ENCODE results near the gene DENND4A.
"Not testable (repeated sequence)": the region's sequence is repeated elsewhere in the genome, so short reads cannot be mapped to it uniquely, and the experiment has no call there.

DENND4A gene

DNA sequence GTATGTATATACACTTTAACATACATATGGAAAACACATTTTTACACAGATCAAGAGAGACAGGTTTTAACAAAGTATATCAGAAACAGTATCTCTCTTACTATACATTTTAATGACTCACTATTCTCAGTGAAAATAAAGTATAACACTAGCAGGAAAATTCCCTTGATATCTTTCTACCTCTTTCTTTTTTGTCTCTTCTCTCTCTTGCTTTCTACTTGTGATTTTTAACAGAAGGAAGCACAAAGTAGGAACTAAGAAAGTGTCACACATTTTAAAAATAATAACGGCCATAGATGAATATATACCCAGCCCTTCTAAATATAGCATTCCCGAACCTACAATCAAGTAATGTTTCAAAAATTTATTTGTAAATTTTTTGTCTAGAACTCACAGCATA lies 4.8 kb downstream of the DENND4A start:
- DNase-seq: no peak

DNA sequence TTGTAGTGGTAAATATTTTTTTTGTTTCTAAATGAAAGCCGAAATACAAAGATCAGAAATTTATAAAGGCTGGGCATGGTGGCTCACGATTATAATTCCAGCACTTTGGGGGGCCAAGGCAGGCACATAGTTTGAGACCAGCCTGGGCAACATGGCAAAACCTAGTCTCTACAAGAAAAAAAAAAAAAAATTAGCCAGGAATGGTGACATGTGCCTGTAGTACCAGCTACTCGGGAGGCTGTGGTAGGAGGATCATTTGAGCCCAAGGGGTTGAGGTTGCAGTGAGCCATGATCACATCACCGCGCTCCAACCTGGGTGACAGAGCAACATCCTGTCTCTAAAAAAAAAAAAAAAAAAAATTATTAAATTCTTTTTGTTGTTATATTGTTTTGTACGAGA lies 6.9 kb downstream of the DENND4A start:
- no peak for DNase-seq

DNA sequence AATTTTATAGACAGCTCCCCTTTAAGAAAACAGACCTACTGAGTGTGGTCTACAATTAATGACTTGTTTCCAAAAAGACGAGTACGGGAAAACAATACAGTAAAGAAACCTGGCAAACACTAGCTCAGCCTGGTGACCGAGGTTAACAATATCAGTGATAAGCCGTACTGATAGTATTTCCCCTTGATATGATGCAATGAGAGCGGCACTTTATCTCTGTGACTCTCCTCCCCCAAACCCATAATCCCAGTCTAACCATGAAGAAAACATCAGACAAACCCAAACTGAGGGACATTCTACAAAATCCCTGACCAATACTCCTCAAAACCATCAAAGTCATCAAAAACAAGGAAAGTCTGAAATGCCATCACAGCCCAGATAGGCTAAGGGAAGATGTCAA lies 8.2 kb downstream of the DENND4A start:
- no peak for DNase-seq

DNA sequence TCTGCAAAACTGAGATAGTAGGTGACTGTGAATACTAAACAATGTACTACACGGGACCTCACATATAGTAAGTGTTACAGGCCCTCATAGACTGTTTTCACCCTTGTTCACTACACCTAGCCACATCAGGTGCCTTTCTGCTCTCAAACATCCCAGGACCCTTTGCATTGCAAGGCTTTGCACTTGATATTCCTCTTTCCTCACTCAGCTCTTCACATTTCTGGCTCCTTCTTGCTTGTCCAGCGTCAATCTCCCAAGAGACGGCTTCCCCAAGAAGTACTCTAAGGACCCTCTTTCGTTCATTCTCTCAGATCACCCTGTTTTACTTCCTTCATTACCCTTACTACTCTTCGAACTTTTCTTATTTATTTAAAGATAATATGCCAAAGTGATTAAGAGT lies 10.0 kb downstream of the DENND4A start:
- no peak for DNase-seq

DNA sequence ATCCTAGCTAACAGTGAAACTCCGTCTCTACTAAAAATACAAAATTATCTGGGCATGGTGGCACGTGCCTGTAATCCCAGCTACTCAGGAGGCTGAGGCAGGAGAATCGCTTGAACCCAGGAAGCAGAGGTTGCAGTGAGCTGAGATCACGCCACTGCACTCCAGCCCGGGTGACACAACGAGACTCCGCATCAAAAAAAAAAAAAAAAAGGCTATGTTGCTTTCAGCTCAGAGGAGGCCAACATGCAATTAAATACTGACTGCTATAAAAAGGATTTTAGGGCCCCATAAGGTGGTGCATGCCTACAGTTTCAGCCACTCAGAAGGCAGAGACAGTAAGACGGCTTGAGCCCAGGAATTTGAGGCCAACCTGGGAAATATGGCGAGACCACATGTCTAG lies 13.4 kb downstream of the DENND4A start:
- not testable (repeated sequence) for DNase-seq

DNA sequence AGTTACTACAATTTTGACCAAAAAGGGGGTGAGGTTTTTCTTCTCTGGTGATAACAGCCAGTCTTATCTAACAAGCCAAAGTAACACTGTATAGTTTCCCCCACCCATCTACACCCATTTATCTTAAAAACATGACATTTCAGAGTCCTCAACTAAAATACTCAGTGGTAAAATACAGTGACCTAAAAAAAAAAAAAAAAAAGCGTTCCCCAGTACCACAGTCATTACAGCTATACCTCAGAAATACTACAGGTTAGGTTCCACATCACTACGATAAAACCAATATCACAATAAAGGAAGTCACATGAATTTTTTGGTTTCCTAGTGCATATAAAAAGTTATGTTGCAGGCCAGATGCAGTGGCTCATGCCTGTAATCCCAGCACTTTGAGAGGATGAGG lies 13.8 kb downstream of the DENND4A start:
- DNase-seq: no peak

GRCh38 chr15:65777843-65778242 lies 14.2 kb downstream of the DENND4A start:
- no peak for DNase-seq

GRCh38 chr15:65777053-65777452 lies 15.0 kb downstream of the DENND4A start:
- no peak for DNase-seq

DNA sequence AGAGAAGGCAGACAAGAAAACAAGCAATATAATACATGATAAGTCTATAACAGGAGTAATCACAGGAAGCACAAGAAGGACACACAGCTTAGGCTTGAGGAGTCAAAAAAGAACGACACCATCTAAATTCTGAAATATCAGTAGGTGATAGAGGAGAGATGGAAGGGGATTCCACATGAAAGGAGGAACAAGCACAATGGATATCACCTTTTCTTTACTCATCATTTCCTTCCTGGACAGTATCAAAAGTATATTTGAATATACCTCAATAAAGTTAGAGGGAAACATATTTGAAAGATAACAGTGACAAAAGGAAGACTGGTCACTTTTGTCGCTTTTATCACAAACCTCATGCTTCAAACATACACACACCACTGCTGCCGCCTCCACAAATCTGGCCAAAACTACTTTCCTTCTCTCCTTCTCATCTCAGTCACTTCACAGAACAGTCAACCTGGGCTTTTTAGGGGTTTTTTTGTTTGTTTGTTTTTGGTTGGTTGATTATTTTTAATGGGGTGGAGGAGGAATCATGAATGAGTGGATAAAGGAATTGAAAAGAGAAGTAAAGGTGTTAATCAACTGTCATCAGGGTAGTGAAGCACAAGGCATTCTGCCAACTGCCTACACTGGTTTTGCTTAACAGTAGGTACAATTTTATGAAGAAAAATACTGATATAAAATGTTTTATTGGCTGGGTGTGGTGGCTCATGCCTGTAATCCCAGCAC lies 18.5 kb downstream of the DENND4A start:
- DNase-seq: no peak

GRCh38 chr15:65772930-65773329 lies 19.2 kb downstream of the DENND4A start:
- no peak for DNase-seq

DNA sequence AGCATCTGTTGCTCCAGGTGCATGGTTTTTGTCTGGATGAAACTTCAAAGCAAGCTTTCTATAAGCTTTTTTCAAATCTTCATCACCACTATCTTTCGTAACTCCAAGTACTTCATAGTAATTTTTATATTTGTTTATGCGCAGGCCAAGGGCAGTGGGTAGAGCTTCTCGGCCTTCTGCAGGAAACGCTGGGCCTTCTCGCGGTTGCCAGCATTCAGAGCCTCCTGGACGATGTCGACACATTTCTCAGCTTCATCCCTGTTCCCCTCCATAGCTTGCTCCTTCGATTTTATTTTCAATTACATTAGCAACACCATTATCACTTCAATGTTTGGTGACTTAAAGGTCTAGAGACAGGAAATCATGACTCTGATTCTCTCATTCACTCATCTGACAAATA lies 20.2 kb downstream of the DENND4A start:
- no peak for DNase-seq

- no peak for DNase-seq
Measured at GRCh38 chr15:65769482-65769881, 22.6 kb downstream of the DENND4A start.

DNA sequence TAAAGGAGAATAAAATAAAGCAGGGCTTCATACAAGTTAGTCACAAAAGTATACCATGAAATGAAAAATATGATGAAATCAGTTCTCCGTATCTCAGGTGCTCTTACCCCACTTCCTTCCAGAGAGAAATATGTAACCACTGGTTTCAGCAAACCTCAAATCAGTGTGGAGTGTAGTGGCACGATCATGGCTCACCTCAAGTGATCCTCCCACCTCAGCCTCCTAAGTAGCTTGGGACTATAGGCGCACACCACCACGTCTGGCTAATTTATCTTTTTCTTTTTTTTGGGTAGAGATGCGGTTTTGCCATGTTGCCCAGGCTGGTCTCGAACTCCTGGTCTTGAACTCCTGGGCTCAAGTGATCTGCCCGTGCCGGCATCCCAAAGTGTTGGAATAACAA lies 24.2 kb downstream of the DENND4A start:
- no peak for DNase-seq

DNA sequence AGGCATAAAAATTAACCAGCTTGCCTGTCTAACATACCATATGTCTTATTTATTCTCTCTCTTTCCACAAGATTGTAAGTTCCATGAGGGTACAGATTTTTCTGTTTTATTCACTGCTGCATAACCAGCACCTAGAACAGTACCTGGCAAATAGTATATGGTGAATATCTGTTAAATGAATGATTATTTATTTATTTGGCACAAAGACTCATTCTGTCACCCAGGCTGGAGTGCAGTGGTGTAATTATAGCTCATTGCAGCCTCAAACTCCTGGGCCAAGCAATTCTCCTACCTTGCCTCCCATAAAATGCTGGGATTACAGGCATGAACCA lies 24.9 kb downstream of the DENND4A start:
- DNase-seq: no peak

DNA sequence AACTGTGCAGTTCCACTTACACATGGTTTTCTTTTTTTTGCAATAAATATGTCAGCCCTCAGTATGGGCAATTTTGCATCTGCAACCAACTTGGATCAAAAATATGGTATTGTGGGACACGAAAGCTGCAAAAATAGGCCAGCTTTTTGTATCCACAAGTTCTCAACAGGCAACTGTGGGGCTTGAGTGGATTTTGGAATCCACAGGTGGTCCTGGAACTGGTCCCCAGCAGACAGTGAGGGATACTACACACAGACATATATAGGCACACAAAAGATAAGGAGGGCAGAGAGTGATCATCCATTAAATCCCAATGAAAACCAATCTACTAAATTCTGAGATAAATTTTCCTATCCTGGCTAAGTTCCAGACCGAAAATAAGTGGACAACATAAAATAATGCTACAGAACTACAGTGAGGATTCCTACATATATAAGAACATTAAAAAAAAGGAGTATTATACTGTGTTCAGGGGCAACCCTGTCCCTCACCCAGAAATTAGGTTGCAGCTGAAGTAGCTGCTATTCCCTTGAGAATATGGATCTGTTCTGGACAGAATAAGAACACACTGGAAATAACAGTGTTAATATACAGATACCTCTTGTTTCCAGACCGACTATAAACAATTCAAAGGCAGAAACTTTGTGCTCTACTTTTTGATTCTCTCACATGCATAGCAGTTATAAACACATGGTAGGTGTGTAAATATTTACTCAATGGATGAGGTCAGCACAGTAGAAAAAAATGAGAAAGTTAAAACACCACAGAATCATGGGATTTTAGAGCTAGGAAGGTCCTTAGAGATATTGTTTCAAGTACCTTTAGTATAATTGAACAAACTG lies 25.4 kb downstream of the DENND4A start:
- no peak for DNase-seq

- DNase-seq: no peak
Measured at GRCh38 chr15:65765106-65765505, 27.0 kb downstream of the DENND4A start.

GRCh38 chr15:65762914-65763787 lies 28.9 kb downstream of the DENND4A start:
- no peak for DNase-seq

DNA sequence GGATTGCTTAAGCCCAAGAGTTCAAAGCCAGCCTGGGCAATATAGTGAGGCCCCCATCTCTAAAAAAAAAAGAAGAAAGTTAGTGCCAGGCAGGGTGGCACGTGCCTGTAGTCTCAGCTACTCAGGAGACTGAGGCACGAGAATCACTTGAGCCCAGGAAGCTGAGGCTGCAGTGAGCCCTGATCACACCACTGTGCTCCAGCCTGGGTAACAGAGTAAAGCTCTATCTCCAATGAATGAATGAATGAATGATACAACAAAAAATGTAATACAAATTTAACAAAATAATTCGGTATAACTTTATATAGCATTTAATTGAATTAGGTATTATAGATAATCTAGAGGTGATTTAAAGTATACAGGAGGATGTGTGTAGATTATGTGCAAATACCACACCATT lies 29.7 kb downstream of the DENND4A start:
- DNase-seq: no peak

- no peak for DNase-seq
Measured at GRCh38 chr15:65761210-65761926, 30.7 kb downstream of the DENND4A start.

DNA sequence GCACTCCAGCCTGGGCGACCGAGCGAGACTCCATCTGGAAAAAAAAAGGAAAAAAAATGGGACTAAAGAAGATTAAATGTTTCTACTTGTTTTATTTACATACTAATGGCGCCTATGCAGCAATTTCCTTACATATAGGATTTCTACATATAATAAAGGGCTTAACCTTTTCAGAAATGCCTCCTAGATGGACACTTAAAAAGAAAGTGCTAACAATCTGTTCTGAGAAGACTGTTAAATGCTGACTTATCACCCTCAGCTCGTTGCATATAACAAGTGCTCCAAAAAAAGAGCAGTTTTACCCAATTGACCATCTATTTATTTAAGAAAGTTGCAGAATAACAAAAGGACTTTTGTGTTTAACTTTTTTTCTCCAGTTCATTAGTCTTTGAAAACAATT lies 32.7 kb downstream of the DENND4A start:
- DNase-seq: no peak

DNA sequence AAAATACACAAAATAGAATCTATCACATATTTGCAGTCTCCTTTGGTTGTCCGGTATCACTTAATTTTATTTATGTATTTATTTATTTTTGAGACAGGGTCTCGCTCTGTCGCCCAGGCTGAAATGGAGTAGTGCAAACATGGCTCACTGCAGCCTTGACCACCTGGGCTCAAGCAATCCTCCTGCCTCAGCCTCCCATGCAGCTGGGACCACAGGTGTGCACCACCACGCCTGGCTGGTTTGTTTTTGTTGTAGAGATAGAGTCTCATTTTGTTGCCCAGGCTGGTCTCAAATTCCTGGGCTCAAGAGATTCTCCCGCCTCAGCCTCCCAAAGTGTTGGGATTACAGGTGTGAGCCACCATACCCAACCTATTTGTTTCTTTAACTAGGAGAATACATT lies 33.9 kb downstream of the DENND4A start:
- DNase-seq: no peak

GRCh38 chr15:65757256-65757655 lies 34.8 kb downstream of the DENND4A start:
- peak; percentile 83 for DNase-seq

DNA sequence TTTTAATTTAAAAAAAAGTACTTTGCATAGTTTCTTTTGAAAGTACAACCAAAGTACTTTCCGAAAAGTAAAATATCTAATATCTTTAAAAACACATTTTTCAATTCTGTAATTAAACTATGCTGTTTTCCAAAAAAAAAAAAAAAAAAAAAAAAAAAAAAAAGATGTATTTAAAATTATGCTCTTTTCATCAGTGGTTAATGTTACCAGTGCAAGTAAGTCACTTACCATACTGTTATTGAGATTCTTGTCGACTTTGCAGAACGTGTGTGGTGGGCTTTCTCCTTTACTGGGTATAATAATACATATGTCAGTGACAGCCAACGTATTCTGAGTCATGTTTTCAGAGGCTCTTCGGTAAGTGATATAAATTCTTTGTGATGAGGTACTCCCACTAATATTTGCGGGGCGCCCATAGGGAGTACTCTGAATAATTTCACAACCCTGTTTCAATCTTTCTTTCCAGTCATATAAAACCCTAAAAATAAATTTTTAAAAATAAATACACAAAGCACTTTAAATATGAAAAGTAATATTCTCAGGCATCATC lies 39.9 kb downstream of the DENND4A start:
- DNase-seq: peak; percentile 54
